Smooth muscle cell (in vitro differentiated cells): Measurements from ENCODE around the gene AKR1D1. TPM values are rescaled to one million over a fixed set of nuclear protein-coding genes. Genes with fewer than 3 reads are reported as not detected.
"Not testable (repeated sequence)": the region's sequence is repeated elsewhere in the genome, so short reads cannot be mapped to it uniquely, and the experiment has no call there.

Experiments
- DNase-seq: peaks from one replicate; lab custom pipeline; 2025; ENCODE audit not compliant: unreplicated experiment; lab: John Stamatoyannopoulos, UW
- H2AFZ ChIP-seq: fragments of 200-600 bp; sonication (generic); 2 replicates; pipeline ENCODE4 v1.6.0; 2016; ENCODE audit warnings: antibody characterized with exemption, low read depth, mild to moderate bottlenecking
- H3F3A ChIP-seq: fragments of 200-600 bp; sonication (generic); 2 replicates; pipeline ENCODE4 v1.6.0; 2017; ENCODE audit warnings: antibody characterized with exemption, low read depth
- H3K27ac ChIP-seq: fragments of 200-600 bp; sonication (generic); 2 replicates; pipeline ENCODE4 v1.5.1; 2016; ENCODE audit warnings: low read depth, mild to moderate bottlenecking
- H3K27me3 ChIP-seq: fragments of 200-600 bp; sonication (generic); 2 replicates; pipeline ENCODE4 v1.6.1; 2016; ENCODE audit warnings: low read depth, mild to moderate bottlenecking
- H3K36me3 ChIP-seq: fragments of 200-600 bp; sonication (generic); 2 replicates; pipeline ENCODE4 v1.5.1; 2016; ENCODE audit warnings: low read depth
- H3K4me1 ChIP-seq: fragments of 200-600 bp; sonication (generic); 2 replicates; pipeline ENCODE4 v1.5.1; 2016; ENCODE audit warnings: low read depth
- H3K4me2 ChIP-seq: fragments of 200-600 bp; sonication (generic); 2 replicates; pipeline ENCODE4 v1.6.0; 2016; ENCODE audit warnings: mild to moderate bottlenecking
- H3K4me3 ChIP-seq: fragments of 200-600 bp; sonication (generic); 2 replicates; pipeline ENCODE4 v1.5.1; 2016; ENCODE audit warnings: mild to moderate bottlenecking
- H3K79me2 ChIP-seq: fragments of 200-600 bp; sonication (generic); 2 replicates; pipeline ENCODE4 v1.6.0; 2016; ENCODE audit warnings: low read depth, mild to moderate bottlenecking
- H3K9ac ChIP-seq: fragments of 200-600 bp; sonication (generic); 2 replicates; pipeline ENCODE4 v1.6.0; 2016; ENCODE audit warnings: low read depth
- H3K9me3 ChIP-seq: fragments of 200-600 bp; sonication (generic); replicated peaks from 2 replicates; pipeline ENCODE4 v1.5.1; 2016; ENCODE audit warnings: low read depth
- H4K20me1 ChIP-seq: fragments of 200-600 bp; sonication (generic); 2 replicates; pipeline ENCODE4 v1.6.0; 2016; ENCODE audit warnings: low read depth
- CTCF ChIP-seq: fragments of 200-600 bp; sonication (generic); IDR thresholded peaks from 2 replicates; pipeline ENCODE4 v1.5.1; 2017; ENCODE audit warnings: borderline replicate concordance, mild to moderate bottlenecking, antibody characterized with exemption; ENCODE audit not compliant: insufficient read depth, poor library complexity, severe bottlenecking
- WGBS: methylation state at CpG from one replicate; pipeline ENCODE4 v1.1.7; 2016; ENCODE audit warnings: low lambda C conversion rate; 5-methylcytosine and 5-hydroxymethylcytosine counted together
- polyA plus RNA-seq: library from polyadenylated mRNA; unstranded; fragments of >200 nt; fragmentation: Nextera tagmentation; extraction: Ambion mirVana; gene quantifications from 2 replicates; pipeline ENCODE4 v1.2.1, GENCODE V29; 2016
- total RNA-seq: library from RNA; depleted of rRNA; stranded (reverse); fragments of >200 nt; gene quantifications from 2 replicates; pipeline ENCODE4 v1.2.3, GENCODE V29; 2014

Gene AKR1D1
- total and polyA plus RNA-seq, 2 experiments from 2014 or later, result not detected

- H3K9ac ChIP-seq, result no peak overlapping the region
- no peak overlapping the region for H3K4me2 ChIP-seq
- no peaks in the 10 kb centered on the region for H4K20me1 ChIP-seq
- no peaks in the 10 kb centered on the region for H3F3A ChIP-seq
- no peak for TF ChIP-seq CTCF
- no peak overlapping the region for H2AFZ ChIP-seq
- no peaks in the 10 kb centered on the region for H3K36me3 ChIP-seq
- no peaks in the 10 kb centered on the region for H3K9me3 ChIP-seq
- no peaks in the 10 kb centered on the region for H3K79me2 ChIP-seq
- H3K27me3 ChIP-seq, result no peaks in the 10 kb centered on the region
- H3K4me1 ChIP-seq, result no peaks in the 10 kb centered on the region
- no peak overlapping the region for H3K27ac ChIP-seq
- 55% methylated on average over 2 of the region's 2 CpGs for WGBS
- H3K4me3 ChIP-seq, result no peak overlapping the region
- no peak for DNase-seq
Measured at GRCh38 chr7:138036135-138036534, 40.1 kb upstream of the AKR1D1 start.

DNA sequence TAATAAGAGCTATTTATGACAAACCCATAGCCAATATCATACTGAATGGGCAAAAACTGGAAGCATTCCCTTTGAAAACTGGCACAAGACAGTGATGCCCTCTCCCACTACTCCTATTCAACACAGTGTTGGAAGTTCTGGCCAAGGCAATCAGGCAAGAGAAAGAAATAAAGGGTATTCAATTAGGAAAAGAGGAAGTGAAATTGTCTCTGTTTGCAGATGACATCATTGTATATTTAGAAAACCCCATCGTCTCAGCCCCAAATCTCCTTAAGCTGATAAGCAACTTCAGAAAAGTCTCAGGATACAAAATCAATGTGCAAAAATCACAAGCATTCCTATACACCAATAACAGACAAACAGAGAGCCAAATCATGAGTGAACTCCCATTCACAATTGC, 36.2 kb upstream of the AKR1D1 start:
- 63% methylated on average over 1 of the region's 1 CpG for WGBS
- H3K4me3 ChIP-seq, H3K36me3 ChIP-seq, H3K4me1 ChIP-seq, H3K9me3 ChIP-seq, H3K4me2 ChIP-seq, H3K27ac ChIP-seq, H3K79me2 ChIP-seq, H2AFZ ChIP-seq, H3K9ac ChIP-seq, H3K27me3 ChIP-seq, H4K20me1 ChIP-seq, DNase-seq, H3F3A ChIP-seq: not testable (repeated sequence)

GRCh38 chr7:138044897-138045296, 31.4 kb upstream of the AKR1D1 start:
- H3K4me2 ChIP-seq, result no peak overlapping the region
- TF ChIP-seq CTCF, result no peak
- no peak for DNase-seq
- no peak overlapping the region for H2AFZ ChIP-seq
- H3K27ac ChIP-seq, result no peak overlapping the region
- 92% methylated on average over 2 of the region's 2 CpGs for WGBS
- no peaks in the 10 kb centered on the region for H3K27me3 ChIP-seq
- H3K79me2 ChIP-seq, result no peaks in the 10 kb centered on the region
- no peaks in the 10 kb centered on the region for H3K4me1 ChIP-seq
- H3K9me3 ChIP-seq, result no peaks in the 10 kb centered on the region
- H3K4me3 ChIP-seq, result no peak overlapping the region
- H3K9ac ChIP-seq, result no peak overlapping the region
- no peaks in the 10 kb centered on the region for H3F3A ChIP-seq
- H4K20me1 ChIP-seq, result no peaks in the 10 kb centered on the region
- H3K36me3 ChIP-seq, result no peaks in the 10 kb centered on the region

DNA sequence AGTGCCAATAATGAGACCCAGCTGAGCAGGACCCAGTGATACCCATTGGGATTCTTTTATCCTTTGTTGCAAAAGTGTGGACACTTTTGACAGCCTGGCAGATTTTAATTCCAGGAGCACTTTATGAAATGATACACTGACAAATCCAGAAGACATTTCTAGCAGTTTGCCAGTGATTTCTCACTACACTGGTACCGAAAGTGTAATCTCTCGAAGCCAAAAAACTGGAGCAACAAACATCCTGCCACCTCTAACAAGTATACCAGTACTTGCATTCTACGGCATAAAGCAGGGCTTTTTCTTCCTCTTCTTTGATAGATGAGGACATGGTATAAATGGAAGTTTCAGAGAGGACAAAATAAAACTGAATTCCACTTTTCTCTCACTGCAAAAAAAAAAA, 28.4 kb upstream of the AKR1D1 start:
- H3K36me3 ChIP-seq, result no peaks in the 10 kb centered on the region
- H3K9ac ChIP-seq, result no peak overlapping the region
- no peak overlapping the region for H3K27ac ChIP-seq
- DNase-seq, result no peak
- no peaks in the 10 kb centered on the region for H3K79me2 ChIP-seq
- no peak overlapping the region for H2AFZ ChIP-seq
- H3K27me3 ChIP-seq, result no peaks in the 10 kb centered on the region
- TF ChIP-seq CTCF, result no peak
- no peaks in the 10 kb centered on the region for H3F3A ChIP-seq
- 99% methylated on average over 3 of the region's 3 CpGs for WGBS
- no peaks in the 10 kb centered on the region for H3K4me1 ChIP-seq
- no peaks in the 10 kb centered on the region for H3K9me3 ChIP-seq
- no peak overlapping the region for H3K4me3 ChIP-seq
- no peaks in the 10 kb centered on the region for H4K20me1 ChIP-seq
- no peak overlapping the region for H3K4me2 ChIP-seq
